NCI-H2029 (cell line): ENCODE measurements around the gene IL17REL.

Experiments used
- DNase-seq: peaks from one replicate; lab custom pipeline; 2025; lab: John Stamatoyannopoulos, UW

Gene IL17REL

DNA sequence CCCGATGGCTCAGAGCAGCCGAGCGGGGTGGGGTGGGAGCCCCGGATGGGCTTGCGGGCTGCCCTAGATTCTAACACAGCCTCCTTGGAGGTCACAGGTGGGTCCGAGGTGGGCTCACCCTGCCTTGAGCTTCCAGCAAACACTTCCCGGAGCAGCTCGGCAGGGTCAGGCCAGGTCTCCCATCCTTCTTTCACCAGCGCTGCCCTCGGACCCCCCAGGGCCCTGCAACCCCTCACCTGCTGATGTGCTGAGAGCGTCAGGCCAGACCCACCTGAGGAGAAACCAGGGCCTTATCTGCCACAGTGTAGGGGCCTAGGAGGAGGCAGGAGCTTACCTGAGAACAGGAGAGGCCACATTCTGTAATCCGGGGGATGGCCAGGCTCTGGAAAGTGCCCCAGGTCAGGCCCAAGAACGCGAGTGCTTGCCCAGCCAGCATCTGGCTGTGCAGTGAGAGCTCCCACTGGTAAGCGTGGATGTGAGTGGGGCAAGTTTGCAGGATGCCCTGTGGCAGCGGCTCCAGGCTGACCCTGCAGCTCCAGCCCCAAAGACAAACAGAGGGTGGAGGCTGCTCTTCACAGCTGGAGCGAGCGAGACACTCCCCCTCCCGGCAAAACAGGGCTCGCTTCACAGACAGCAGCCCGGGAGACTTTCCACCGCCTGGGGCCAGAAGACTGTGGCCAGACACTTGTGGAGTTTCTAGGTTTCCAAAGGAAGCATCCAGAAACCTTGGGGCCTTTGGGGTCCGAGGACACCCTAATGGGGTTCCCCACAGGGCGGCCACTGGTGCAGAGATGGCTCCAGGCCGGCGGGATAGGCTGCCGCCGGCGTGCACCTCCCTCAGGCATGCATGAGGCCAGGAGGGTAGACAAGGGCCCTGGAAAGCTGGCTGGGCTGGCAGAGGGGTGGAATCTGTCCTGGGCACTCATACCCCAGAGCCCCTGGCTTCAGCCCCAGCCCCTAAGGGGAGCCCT is at the start of gene IL17REL:
IL17REL (minus strand) TSS at position 555 of the 971 bp plus-strand sequence; CDS start at position 436, 119 bp downstream.
- DNase-seq: peak; percentile 4

GRCh38 chr22:50061824-50062355 is 49.3 kb upstream of the IL17REL start:
- DNase-seq: no peak

GRCh38 chr22:50061141-50061823 is 48.7 kb upstream of the IL17REL start:
- no peak for DNase-seq

DNA sequence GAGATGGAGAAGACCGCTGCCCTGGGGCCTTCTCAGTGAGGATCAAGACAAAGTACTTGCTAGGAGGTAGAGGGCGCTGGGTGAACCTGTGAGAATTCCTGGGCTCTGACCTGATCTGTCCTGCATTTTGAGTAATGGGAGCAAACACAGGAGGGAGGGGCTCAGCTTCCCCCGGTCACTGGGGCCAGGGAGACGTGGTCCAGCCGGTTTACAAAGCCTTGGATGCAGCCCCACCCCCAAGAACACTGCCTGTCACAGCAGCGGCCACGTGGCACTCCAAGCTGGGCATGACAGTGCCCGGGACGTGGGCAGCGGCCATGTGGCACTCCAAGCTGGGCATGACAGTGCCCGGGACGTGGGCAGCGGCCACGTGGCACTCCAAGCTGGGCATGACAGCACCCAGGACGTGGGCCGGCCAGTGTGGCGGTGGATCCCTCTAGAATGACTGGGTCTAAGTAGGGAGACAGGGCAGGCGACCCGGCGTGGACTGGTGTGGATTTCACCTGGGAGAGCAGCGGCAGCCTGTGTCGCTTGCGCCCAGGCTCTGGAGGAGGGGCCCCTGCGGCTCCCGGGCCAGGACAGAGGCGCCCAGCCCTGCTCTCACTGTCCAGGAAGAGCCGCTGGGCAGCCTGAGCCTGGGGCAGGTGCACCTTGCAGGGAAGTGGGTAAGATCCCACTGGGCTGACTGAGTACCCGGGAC is 48.0 kb upstream of the IL17REL start:
- DNase-seq: no peak

DNA sequence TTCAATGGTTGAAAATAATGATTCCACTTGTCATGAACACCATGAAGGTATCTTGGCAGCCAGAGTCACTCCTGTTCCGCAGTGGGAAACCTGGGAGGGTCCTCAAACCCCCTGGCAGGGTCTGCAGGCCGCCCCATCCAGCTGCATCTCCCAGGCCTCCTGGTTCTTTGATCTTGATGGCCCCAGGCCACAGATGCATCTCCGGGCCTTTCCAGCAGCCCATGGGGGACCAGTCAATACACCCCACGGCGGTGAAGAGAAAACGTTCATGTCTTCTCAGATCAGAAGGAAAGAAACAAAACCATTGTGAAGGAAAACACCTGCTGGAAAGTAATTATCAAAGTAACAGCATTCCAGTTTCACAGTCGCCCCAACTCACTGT is 47.3 kb upstream of the IL17REL start:
- no peak for DNase-seq

- DNase-seq: no peak
These were observed 46.6 kb upstream of the IL17REL start for GRCh38 chr22:50058906-50059880.

DNA sequence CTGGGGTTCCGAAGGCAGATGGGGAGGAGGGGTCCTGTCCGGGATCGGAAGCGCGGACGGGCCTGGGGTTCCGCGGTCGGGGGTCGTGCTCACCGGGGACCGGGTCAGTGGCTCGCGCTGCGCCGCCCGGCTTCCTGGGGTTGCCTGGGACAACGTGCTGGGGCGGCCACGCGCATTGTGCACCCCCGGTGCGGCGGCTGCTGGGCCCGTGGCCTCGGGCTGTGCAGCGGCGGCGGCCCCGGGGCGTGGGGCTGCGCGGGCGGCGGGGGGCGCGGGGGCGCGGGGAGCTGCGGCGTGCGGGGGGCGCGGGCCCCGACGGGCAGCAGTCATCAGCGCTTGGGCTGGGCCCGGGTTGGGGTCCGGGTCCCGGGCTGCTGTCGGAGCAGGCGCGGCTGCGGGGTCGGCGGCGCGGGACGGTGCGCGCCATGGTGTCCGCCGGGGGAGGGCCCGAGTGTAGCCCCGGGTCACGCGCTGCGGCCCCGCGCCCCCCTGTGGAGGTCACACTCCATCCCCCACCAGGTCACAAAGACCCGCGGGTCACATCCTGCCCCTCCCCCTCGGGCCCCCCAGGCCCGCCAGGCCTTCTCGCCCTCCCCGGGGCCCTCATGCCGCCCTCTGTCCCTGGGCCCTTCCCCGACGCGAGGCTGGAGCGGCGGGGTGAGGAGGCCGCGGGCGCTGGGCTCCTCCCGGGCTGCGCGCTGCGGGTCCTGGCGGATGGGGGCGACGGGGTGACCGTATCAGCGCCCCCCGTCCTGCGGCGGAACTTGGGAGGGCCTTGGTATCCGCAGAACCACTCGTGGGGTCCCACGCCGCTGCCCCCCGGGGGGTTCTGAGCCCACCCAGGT is 45.7 kb upstream of the IL17REL start, which contains the start of gene TTLL8:
TTLL8 (minus strand) TSS at position 238 of the 845 bp plus-strand sequence.
- DNase-seq: no peak

GRCh38 chr22:50057278-50058060 is 44.9 kb upstream of the IL17REL start:
- no peak for DNase-seq

DNA sequence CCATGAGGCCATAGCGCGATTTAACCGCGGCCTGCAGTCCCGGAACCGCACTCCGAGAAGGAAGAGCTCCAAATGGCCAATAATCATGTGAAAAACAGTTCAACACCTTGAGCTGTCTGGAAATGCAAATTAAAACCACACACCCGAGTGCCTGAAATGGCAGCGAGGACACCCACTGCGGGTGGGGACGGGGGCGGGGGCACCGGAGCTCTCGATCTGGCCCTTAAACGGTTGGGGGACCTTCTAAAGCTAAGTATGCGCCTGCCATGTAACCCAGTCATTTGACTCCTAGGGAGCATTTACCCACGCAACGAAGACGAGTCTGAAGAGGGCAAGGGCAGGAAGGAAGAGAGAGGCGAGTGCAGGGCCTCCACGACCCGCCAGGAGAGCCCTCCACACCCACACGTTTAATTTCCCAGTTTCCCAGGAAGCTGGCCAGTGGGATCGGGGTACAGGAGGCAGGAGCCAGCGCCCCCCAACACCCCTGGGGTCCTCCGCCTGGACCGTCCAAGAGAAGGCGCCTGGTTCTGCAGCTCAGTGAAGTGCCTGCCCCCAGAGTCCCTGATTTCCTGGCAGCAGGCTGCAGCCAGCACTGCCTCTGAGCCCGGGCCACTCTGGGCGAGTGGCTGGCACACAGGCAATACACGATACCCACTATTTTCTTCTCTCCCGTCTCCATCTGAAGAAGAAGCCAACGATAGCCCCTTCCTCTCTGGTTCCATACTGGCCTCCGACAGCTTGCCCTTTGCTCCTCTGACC is 43.8 kb upstream of the IL17REL start:
- no peak for DNase-seq

DNA sequence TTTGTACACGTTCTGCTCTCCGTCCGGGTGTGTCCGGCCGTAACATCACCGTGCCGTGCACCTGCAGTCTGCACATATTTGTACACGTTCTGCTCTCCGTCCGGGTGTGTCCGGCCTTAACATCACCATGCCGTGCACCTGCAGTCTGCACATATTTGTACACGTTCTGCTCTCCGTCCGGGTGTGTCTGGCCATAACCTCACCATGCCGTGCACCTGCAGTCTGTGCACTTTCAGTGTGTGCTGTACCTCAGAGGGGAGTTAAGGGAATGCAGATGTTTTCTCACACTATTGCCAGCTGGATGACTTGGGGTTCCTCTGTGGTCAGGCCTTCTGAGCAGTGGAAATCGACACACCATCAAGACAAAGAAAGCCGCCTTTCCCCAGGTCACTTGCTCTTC is 41.3 kb upstream of the IL17REL start:
- DNase-seq: no peak

GRCh38 chr22:50051930-50052329 is 39.4 kb upstream of the IL17REL start:
- no peak for DNase-seq

GRCh38 chr22:50049299-50050195 is 37.0 kb upstream of the IL17REL start:
- DNase-seq: no peak

GRCh38 chr22:50048836-50049235 is 36.3 kb upstream of the IL17REL start:
- DNase-seq: no peak

- no peak for DNase-seq
These were observed 35.6 kb upstream of the IL17REL start for GRCh38 chr22:50048061-50048765.

- DNase-seq: no peak
These were observed 34.8 kb upstream of the IL17REL start for GRCh38 chr22:50047346-50047745.

DNA sequence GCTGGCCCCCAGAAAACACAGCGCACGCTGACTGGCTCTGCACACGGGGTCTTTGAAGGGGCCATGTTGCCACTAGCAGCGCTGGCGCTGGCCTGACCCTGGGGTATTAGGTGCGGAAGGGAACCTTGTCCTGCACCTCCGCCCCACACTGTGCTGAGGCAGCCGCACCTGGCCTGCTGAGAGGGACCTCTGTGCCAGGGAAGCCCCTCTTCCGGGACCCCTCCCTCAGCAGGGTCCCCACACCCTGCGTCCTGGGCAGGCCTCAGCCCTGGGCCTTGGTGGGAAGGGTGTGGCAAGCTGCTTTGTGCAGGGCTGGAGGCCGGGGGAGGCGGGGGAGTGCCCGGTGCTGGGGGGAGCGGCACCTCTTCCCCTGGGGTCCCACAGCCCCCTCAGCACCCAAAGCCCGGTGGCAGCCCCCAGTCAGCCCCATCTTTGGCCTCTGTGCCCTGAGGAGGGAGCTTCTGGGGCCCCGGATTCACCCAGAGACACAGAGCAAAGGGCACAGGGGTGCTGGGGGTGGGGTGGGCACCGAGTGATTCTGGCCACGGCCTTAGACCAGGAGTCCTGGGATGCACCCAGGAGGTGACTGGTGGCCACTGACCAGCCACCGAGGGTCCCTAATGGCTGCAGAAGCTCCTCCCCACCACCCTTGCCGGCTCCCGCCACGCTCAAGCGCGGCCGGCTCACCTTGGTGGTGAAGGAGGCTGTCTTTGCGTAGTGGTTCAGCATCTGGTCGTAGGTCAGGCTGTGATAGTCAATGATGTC is 34.1 kb upstream of the IL17REL start:
- DNase-seq: no peak
